Adrenal gland (tissue), 5 donors: ENCODE data around the gene CCDC74A.
"Not testable (repeated sequence)": the region's sequence is repeated elsewhere in the genome, so short reads cannot be mapped to it uniquely, and the experiment has no call there.

Source experiments
- CTCF ChIP-seq, 6 experiments: fragments of 450-650 bp in 4 of 6; fragments of 200-600 bp in 2 of 6; sonication (generic) in 1 of 6; IDR thresholded peaks; 1 replicate in 5 of 6; 2 replicates in 1 of 6; pipeline versions ENCODE4 v1.5.1 to v1.8.0; 2016 to 2021; ENCODE audit warnings: antibody characterized with exemption in 6 of 6, mild to moderate bottlenecking in 2 of 6, moderate library complexity in 1 of 6
- POLR2A ChIP-seq, 2 donors: fragments of 450-650 bp; IDR thresholded peaks; one replicate each; pipeline ENCODE4 v1.6.1; 2017; ENCODE audit warnings: antibody characterized with exemption in 2 of 2, mild to moderate bottlenecking in 2 of 2, moderate library complexity in 1 of 2
- donor health status: DM: no; HTN: no; CAD: no.

GRCh38 chr2:131536841-131537240 is 9.2 kb downstream of the CCDC74A start:
- not testable (repeated sequence) for TF ChIP-seq CTCF, POLR2A (IDR thresholded peaks at IDR 0.05)
